Peyer's patch (tissue), 4 donors: ENCODE measurements around the gene PDZD11.

ENCODE experiments used
- POLR2A ChIP-seq, 2 donors: fragments of 450-650 bp; IDR thresholded peaks; one replicate each; pipeline ENCODE4 v1.5.1; 2017; ENCODE audit warnings: antibody characterized with exemption in 2 of 2, mild to moderate bottlenecking in 2 of 2, moderate library complexity in 2 of 2
- TF ChIP-seq, protein P1 (sequence below), 6 experiments: fragments of 450-650 bp in 4 of 6; fragments of 200-600 bp in 2 of 6; sonication (generic) in 1 of 6; IDR thresholded peaks; one replicate each; pipeline ENCODE4 v1.5.1; 2017 to 2019; ENCODE audit warnings: antibody characterized with exemption in 6 of 6, mild to moderate bottlenecking in 3 of 6, moderate library complexity in 1 of 6

DNA sequence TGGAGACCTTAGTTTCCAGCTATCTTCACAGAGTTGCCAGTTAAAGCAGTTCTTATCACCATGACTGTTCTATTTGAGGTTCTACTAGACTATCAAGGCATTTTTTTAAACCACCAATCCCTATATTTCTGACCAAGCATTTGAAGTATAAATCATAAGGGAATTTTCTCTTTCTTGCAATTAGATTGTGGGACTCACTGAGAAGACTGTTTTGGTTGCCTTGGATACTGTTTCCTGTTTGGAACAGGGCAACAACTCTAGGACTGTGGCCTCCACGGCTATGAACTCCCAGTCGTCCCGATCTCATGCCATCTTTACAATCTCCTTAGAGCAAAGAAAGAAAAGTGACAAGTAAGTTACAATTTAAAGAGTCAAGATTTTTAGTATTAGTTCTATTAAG lies 12.0 kb upstream of the PDZD11 start:
- TF ChIP-seq, protein P1, sequence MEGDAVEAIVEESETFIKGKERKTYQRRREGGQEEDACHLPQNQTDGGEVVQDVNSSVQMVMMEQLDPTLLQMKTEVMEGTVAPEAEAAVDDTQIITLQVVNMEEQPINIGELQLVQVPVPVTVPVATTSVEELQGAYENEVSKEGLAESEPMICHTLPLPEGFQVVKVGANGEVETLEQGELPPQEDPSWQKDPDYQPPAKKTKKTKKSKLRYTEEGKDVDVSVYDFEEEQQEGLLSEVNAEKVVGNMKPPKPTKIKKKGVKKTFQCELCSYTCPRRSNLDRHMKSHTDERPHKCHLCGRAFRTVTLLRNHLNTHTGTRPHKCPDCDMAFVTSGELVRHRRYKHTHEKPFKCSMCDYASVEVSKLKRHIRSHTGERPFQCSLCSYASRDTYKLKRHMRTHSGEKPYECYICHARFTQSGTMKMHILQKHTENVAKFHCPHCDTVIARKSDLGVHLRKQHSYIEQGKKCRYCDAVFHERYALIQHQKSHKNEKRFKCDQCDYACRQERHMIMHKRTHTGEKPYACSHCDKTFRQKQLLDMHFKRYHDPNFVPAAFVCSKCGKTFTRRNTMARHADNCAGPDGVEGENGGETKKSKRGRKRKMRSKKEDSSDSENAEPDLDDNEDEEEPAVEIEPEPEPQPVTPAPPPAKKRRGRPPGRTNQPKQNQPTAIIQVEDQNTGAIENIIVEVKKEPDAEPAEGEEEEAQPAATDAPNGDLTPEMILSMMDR (IDR thresholded peaks at IDR 0.05) = no peak
- TF ChIP-seq POLR2A (IDR thresholded peaks at IDR 0.05) = no peak
